GM23248 (cell line): ENCODE data around the gene FARP1.

Experiments
- EZH2 ChIP-seq: fragments of 200-600 bp; sonication (generic); IDR thresholded peaks from 2 replicates; pipeline ENCODE4 v1.6.1; 2018; ENCODE audit warnings: antibody characterized with exemption, mild to moderate bottlenecking; ENCODE audit not compliant: insufficient read depth, poor library complexity, severe bottlenecking
- EZH2phosphoT487 ChIP-seq: fragments of 200-600 bp; sonication (generic); IDR thresholded peaks from 2 replicates; pipeline ENCODE4 v1.6.1; 2018; ENCODE audit warnings: antibody characterized with exemption, moderate library complexity, mild to moderate bottlenecking, low read depth; ENCODE audit not compliant: insufficient read depth

- TF ChIP-seq EZH2 (no peak), EZH2phosphoT487 (no peak)
Measured at GRCh38 chr13:98236197-98236596, 93.3 kb downstream of the FARP1 start.
